ENCODE results near the gene TNFRSF12A. TPM values are rescaled to one million over a fixed set of nuclear protein-coding genes. Genes with fewer than 3 reads are reported as not detected.

The TNFRSF12A gene
- total and polyA plus RNA-seq, 9 of the 15 experiments (the other 6 are each of a cell fraction or from before 2014, with no cell fraction given) = 0.41 to 61.8 (median 26.5) TPM

GRCh38 chr16:3049921-3050481 is 29.8 kb downstream of the TNFRSF12A start:
- intact Hi-C loops (cut with micrococcal nuclease) (loop anchor here (10.0 kb wide), 1 partner anchor 125 kb away; no protein-coding TSS in a partner anchor), in situ Hi-C loops (cut with MboI) (no loop called here)
- H3K27ac ChIP-seq (ENCODE audit: extremely low read depth, low read depth, low read length) = no peak overlapping the region
- no peaks in the 10 kb centered on the region for H3K9me3 ChIP-seq (replicated peaks; ENCODE audit: control insufficient read depth, insufficient read depth, low read depth, low read length)
- no peak overlapping the region for H3K4me2 ChIP-seq (ENCODE audit: insufficient read depth, low read length)
- ATAC-seq = no peak
- no peak for FAIRE-seq
- CTCF ChIA-PET (ENCODE audit: low intra/inter-chr PET ratio) = no interaction called here
- H4K20me1 ChIP-seq (replicated peaks; ENCODE audit: control insufficient read depth, insufficient read depth, low read length) = no peaks in the 10 kb centered on the region; the same call in 1 of the 2 replicates
- TF ChIP-seq POLR2G (IDR thresholded peaks at IDR 0.05; ENCODE audit: low read depth, low read length) (peak; percentile 59), MAX (CRISPR knock-in tag; IDR thresholded peaks at IDR 0.05) (0 out of 2 replicates have a peak, but pooled peaks have one; percentile 11), ZNF282 (CRISPR knock-in tag; IDR thresholded peaks at IDR 0.05) (no peak)
- peaks cover 12 to 48% of the 10 kb centered on the region in 2 experiments; a peak in 4 of 5 replicates for H3K27me3 ChIP-seq (ENCODE audit: control insufficient read depth in 2 of 2, insufficient read depth in 2 of 2, low read length in 2 of 2)
- H3K9me1 ChIP-seq (ENCODE audit: control insufficient read depth, insufficient read depth, low read length) = no peaks in the 10 kb centered on the region
- WGBS (ENCODE audit: insufficient coverage, low coverage, missing lambda C conversion rate) = 20% methylated on average over 20 of the region's 26 CpGs
- H3K9ac ChIP-seq (ENCODE audit: insufficient read depth in 1 of 2, low read depth in 2 of 2, low read length in 2 of 2) = peak overlapping the region in 1 of 2 experiments; percentile 28; a peak in 2 of 4 replicates
- H3K79me2 ChIP-seq (ENCODE audit: control insufficient read depth, insufficient read depth, low read length) = no peaks in the 10 kb centered on the region
- POLR2A ChIA-PET = interaction anchor here (0.6 kb wide), 1 partner anchor 237 kb away, joined by 3 read pairs; no protein-coding TSS in a partner anchor
- no peak for DNase-seq (ENCODE audit: extremely low read depth in 1 of 4, low spot score in 3 of 4)
- peaks cover 3 to 26% of the 10 kb centered on the region in 2 experiments; a peak in 3 of 5 replicates for H3K4me1 ChIP-seq (replicated peaks in 1 of 2; ENCODE audit: control insufficient read depth in 2 of 2, insufficient read depth in 2 of 2, low read length in 2 of 2)
- H3K4me3 ChIP-seq = no peak overlapping the region
- no TSS peak for BruUV-seq (replicated peaks)
- no peaks in the 10 kb centered on the region for H3K36me3 ChIP-seq (ENCODE audit: control insufficient read depth, insufficient read depth, low read length)
- H2AFZ ChIP-seq (ENCODE audit: low read depth, low read length) = no peak overlapping the region

GRCh38 chr16:3050487-3050886 is 30.3 kb downstream of the TNFRSF12A start:
- Histone ChIP-seq H3K79me2 (ENCODE audit: control insufficient read depth, insufficient read depth, low read length) (no peaks in the 10 kb centered on the region), H3K9me3 (replicated peaks; ENCODE audit: control insufficient read depth, insufficient read depth, low read depth, low read length) (no peaks in the 10 kb centered on the region), H3K9me1 (ENCODE audit: control insufficient read depth, insufficient read depth, low read length) (no peaks in the 10 kb centered on the region), H3K27me3 (ENCODE audit: control insufficient read depth in 2 of 2, insufficient read depth in 2 of 2, low read length in 2 of 2) (peaks cover 9 to 43% of the 10 kb centered on the region in 2 experiments; a peak in 4 of 5 replicates), H3K4me1 (replicated peaks in 1 of 2; ENCODE audit: control insufficient read depth in 2 of 2, insufficient read depth in 2 of 2, low read length in 2 of 2) (peaks cover 3 to 27% of the 10 kb centered on the region in 2 experiments; a peak in 3 of 5 replicates), H3K27ac (ENCODE audit: extremely low read depth, low read depth, low read length) (no peak overlapping the region), H3K36me3 (ENCODE audit: control insufficient read depth, insufficient read depth, low read length) (no peaks in the 10 kb centered on the region), H3K4me2 (ENCODE audit: insufficient read depth, low read length) (no peak overlapping the region), H3K4me3 (no peak overlapping the region), H2AFZ (ENCODE audit: low read depth, low read length) (no peak overlapping the region), H3K9ac (ENCODE audit: insufficient read depth in 1 of 2, low read depth in 2 of 2, low read length in 2 of 2) (0 out of 4 replicates have a peak overlapping the region, but pooled peaks of 1 of the 2 experiments have one; percentile 28), H4K20me1 (replicated peaks; ENCODE audit: control insufficient read depth, insufficient read depth, low read length) (no peaks in the 10 kb centered on the region; the same call in 1 of the 2 replicates)
- DNase-seq (ENCODE audit: extremely low read depth in 1 of 4, low spot score in 3 of 4) (no peak), ATAC-seq (no peak), FAIRE-seq (no peak)
- 8% methylated on average over 5 of the region's 5 CpGs for WGBS (ENCODE audit: insufficient coverage, low coverage, missing lambda C conversion rate)
- ChIA-PET POLR2A (interaction anchor here (0.6 kb wide), 1 partner anchor 236 kb away, joined by 3 read pairs; no protein-coding TSS in a partner anchor), CTCF (ENCODE audit: low intra/inter-chr PET ratio) (no interaction called here)
- no TSS peak for BruUV-seq (replicated peaks)
- in situ Hi-C loops (cut with MboI) (no loop called here), intact Hi-C loops (cut with micrococcal nuclease) (loop anchor here (10.0 kb wide), 1 partner anchor 124 kb away; no protein-coding TSS in a partner anchor)
- TF ChIP-seq REST (IDR thresholded peaks at IDR 0.05; ENCODE audit: borderline replicate concordance) = no peak
- TF ChIP-seq REST (CRISPR knock-in tag; IDR thresholded peaks at IDR 0.05; ENCODE audit: low read depth) = no peak

Measured in K562 (cell line).